NCI-H446 treated with DMSO at 0.1 percent for 48 hours (cell line): ENCODE measurements around the gene PIK3R5.
"Not testable (repeated sequence)": the region's sequence is repeated elsewhere in the genome, so short reads cannot be mapped to it uniquely, and the experiment has no call there.

Experiments
- DNase-seq: peaks from one replicate; lab custom pipeline; 2025; lab: John Stamatoyannopoulos, UW

PIK3R5 gene

GRCh38 chr17:8894673-8895578 lies 70.6 kb downstream of the PIK3R5 start:
- DNase-seq, result no peak

- DNase-seq, result no peak
Observed at GRCh38 chr17:8894202-8894671, 71.3 kb downstream of the PIK3R5 start.

- no peak for DNase-seq
Observed at GRCh38 chr17:8893621-8894201, 71.8 kb downstream of the PIK3R5 start.

GRCh38 chr17:8893059-8893458 lies 72.4 kb downstream of the PIK3R5 start:
- no peak for DNase-seq

- DNase-seq, result no peak
Observed at GRCh38 chr17:8892338-8892690, 73.2 kb downstream of the PIK3R5 start.

GRCh38 chr17:8890671-8891070 lies 74.8 kb downstream of the PIK3R5 start:
- DNase-seq, result no peak

GRCh38 chr17:8889458-8890210 lies 75.9 kb downstream of the PIK3R5 start:
- no peak for DNase-seq

GRCh38 chr17:8888704-8889302 lies 76.7 kb downstream of the PIK3R5 start:
- no peak for DNase-seq

GRCh38 chr17:8887834-8888703 lies 77.4 kb downstream of the PIK3R5 start:
- DNase-seq, result no peak

GRCh38 chr17:8887301-8887700 lies 78.2 kb downstream of the PIK3R5 start:
- no peak for DNase-seq

- DNase-seq, result no peak
Observed at GRCh38 chr17:8885967-8886684, 79.4 kb downstream of the PIK3R5 start.

- not testable (repeated sequence) for DNase-seq
Observed at GRCh38 chr17:8885163-8885966, 80.1 kb downstream of the PIK3R5 start.

- DNase-seq, result no peak
Observed at GRCh38 chr17:8884336-8884990, 81.0 kb downstream of the PIK3R5 start.

GRCh38 chr17:8883353-8883752 lies 82.2 kb downstream of the PIK3R5 start:
- no peak for DNase-seq

GRCh38 chr17:8881606-8882005 lies 83.9 kb downstream of the PIK3R5 start:
- DNase-seq, result no peak

GRCh38 chr17:8880466-8880865 lies 85.0 kb downstream of the PIK3R5 start:
- DNase-seq, result no peak

GRCh38 chr17:8879410-8879809 lies 86.1 kb downstream of the PIK3R5 start:
- DNase-seq, result no peak

- DNase-seq, result no peak
Observed at GRCh38 chr17:8877984-8878383, 87.5 kb downstream of the PIK3R5 start.

GRCh38 chr17:8875957-8876356 lies 89.5 kb downstream of the PIK3R5 start:
- DNase-seq, result no peak
